OCI-M2 (cell line): ENCODE measurements around the gene LCNL1.

Experiments
- DNase-seq: peaks from one replicate; lab custom pipeline; 2025; ENCODE audit not compliant: unreplicated experiment; lab: John Stamatoyannopoulos, UW

The LCNL1 gene

GRCh38 chr9:136946228-136947027, 36.4 kb upstream of the LCNL1 start:
- DNase-seq, result no peak

- no peak for DNase-seq
Observed at GRCh38 chr9:136947028-136947891, 35.5 kb upstream of the LCNL1 start.

GRCh38 chr9:136947955-136948510, 34.8 kb upstream of the LCNL1 start:
- no peak for DNase-seq

- DNase-seq, result no peak
Observed at GRCh38 chr9:136949239-136949816, 33.5 kb upstream of the LCNL1 start.

GRCh38 chr9:136949817-136950655, 32.8 kb upstream of the LCNL1 start:
- DNase-seq, result peak; percentile 47

- no peak for DNase-seq
Observed at GRCh38 chr9:136950656-136951276, 32.0 kb upstream of the LCNL1 start.

GRCh38 chr9:136951541-136952320, 31.1 kb upstream of the LCNL1 start, which contains the start of gene LCN12:
Gene LCN12 (plus strand): TSS chr9:136952273. CDS start chr9:136952328, 55 bp downstream.
- no peak for DNase-seq

GRCh38 chr9:136952321-136952850, 30.4 kb upstream of the LCNL1 start:
- no peak for DNase-seq

- DNase-seq, result no peak
Observed at GRCh38 chr9:136952876-136953770, 29.7 kb upstream of the LCNL1 start.

- no peak for DNase-seq
Observed at GRCh38 chr9:136953771-136954269, 29.0 kb upstream of the LCNL1 start.

GRCh38 chr9:136954270-136955083, 28.3 kb upstream of the LCNL1 start:
- no peak for DNase-seq

- DNase-seq, result no peak
Observed at GRCh38 chr9:136955202-136955942, 27.4 kb upstream of the LCNL1 start.

- DNase-seq, result no peak
Observed at GRCh38 chr9:136955943-136956335, 26.9 kb upstream of the LCNL1 start.

- no peak for DNase-seq
Observed at GRCh38 chr9:136956604-136957003, 26.2 kb upstream of the LCNL1 start.

- DNase-seq, result no peak
Observed at GRCh38 chr9:136957461-136957860, 25.3 kb upstream of the LCNL1 start.

GRCh38 chr9:136957901-136958300, 24.9 kb upstream of the LCNL1 start:
- DNase-seq, result no peak
